CD14-positive monocyte (primary cell): ENCODE results near the gene PIP5K1C. TPM values are rescaled to one million over a fixed set of nuclear protein-coding genes. Genes with fewer than 3 reads are reported as not detected.

Experiments
- DNase-seq, 3 donors: peaks; one replicate each; pipeline ENCODE4 v3.0.0-alpha.2; 2011 to 2022
- H2AFZ ChIP-seq: 2 replicates; pipeline ENCODE4 v1.6.0; 2012; ENCODE audit warnings: mild to moderate bottlenecking, low read depth, low read length, inconsistent platforms; ENCODE audit not compliant: insufficient read depth, poor library complexity, severe bottlenecking
- H3K27ac ChIP-seq, 2 donors: 1 replicate in 1 of 2; 2 replicates in 1 of 2; pipeline ENCODE4 v1.5.1; 2012 to 2013; ENCODE audit warnings: low read length in 2 of 2, control low read depth in 1 of 2, inconsistent platforms in 1 of 2, low read depth in 1 of 2, mild to moderate bottlenecking in 1 of 2
- H3K27me3 ChIP-seq, 2 donors: one replicate each; pipeline versions ENCODE4 v1.6.0 to v1.6.1; 2011 to 2013; ENCODE audit warnings: low read length in 2 of 2; ENCODE audit not compliant: control insufficient read depth in 2 of 2, insufficient read depth in 2 of 2
- H3K36me3 ChIP-seq, 2 donors: replicated peaks in 1 of 2; 1 replicate in 1 of 2; 2 replicates in 1 of 2; pipeline versions ENCODE4 v1.5.1 to v1.6.1; 2012 to 2013; ENCODE audit warnings: low read length in 2 of 2, control low read depth in 1 of 2, inconsistent platforms in 1 of 2, mild to moderate bottlenecking in 1 of 2; ENCODE audit not compliant: insufficient read depth in 2 of 2, control insufficient read depth in 1 of 2
- H3K4me1 ChIP-seq, 2 donors: 1 replicate in 1 of 2; 2 replicates in 1 of 2; pipeline versions ENCODE4 v1.5.1 to v1.6.1; 2012 to 2013; ENCODE audit warnings: low read length in 2 of 2, control low read depth in 1 of 2, inconsistent platforms in 1 of 2, mild to moderate bottlenecking in 1 of 2, moderate library complexity in 1 of 2; ENCODE audit not compliant: insufficient read depth in 2 of 2, control insufficient read depth in 1 of 2
- H3K4me2 ChIP-seq: replicated peaks from 2 replicates; pipeline ENCODE3; 2012; ENCODE audit warnings: low read length, moderate library complexity, mild to moderate bottlenecking; ENCODE audit not compliant: poor library complexity, severe bottlenecking; ENCODE audit errors: extremely low read depth
- H3K4me3 ChIP-seq, 3 experiments: fragments of 200-600 bp in 1 of 3; sonication (generic) in 1 of 3; replicated peaks in 1 of 3; 1 replicate in 2 of 3; 2 replicates in 1 of 3; pipeline ENCODE4 v1.5.1; 2011 to 2013; ENCODE audit warnings: low read length in 3 of 3, mild to moderate bottlenecking in 3 of 3, control low read depth in 2 of 3, low read depth in 2 of 3, inconsistent platforms in 1 of 3, moderate library complexity in 1 of 3
- H3K79me2 ChIP-seq: 2 replicates; pipeline ENCODE4 v1.6.0; 2012; ENCODE audit warnings: mild to moderate bottlenecking, control low read depth, inconsistent platforms, low read length, moderate library complexity; ENCODE audit not compliant: insufficient read depth
- H3K9ac ChIP-seq: 2 replicates; pipeline ENCODE4 v1.6.0; 2017; ENCODE audit warnings: low read length, mild to moderate bottlenecking; ENCODE audit not compliant: insufficient read depth, poor library complexity, severe bottlenecking
- H3K9me3 ChIP-seq, 2 donors: replicated peaks in 1 of 2; 1 replicate in 1 of 2; 2 replicates in 1 of 2; pipeline versions ENCODE4 v1.5.1 to v1.6.1; 2012 to 2013; ENCODE audit warnings: low read length in 2 of 2, control low read depth in 1 of 2; ENCODE audit not compliant: control insufficient read depth in 1 of 2, insufficient read depth in 1 of 2
- H4K20me1 ChIP-seq: 2 replicates; pipeline ENCODE4 v1.6.0; 2012; ENCODE audit warnings: mild to moderate bottlenecking, low read length, control low read depth, moderate library complexity; ENCODE audit not compliant: insufficient read depth
- H3K27ac Mint-ChIP-seq, 7 donors: one replicate each; pipeline ENCODE4 v1.8.0; 2020; ENCODE audit warnings: mild to moderate bottlenecking in 7 of 7, mixed read lengths in 7 of 7, moderate library complexity in 6 of 7, inconsistent platforms in 2 of 7
- H3K27me3 Mint-ChIP-seq, 3 donors: one replicate each; pipeline ENCODE4 v1.8.0; 2021 to 2022; ENCODE audit warnings: low read depth in 3 of 3, mild to moderate bottlenecking in 3 of 3, mixed read lengths in 3 of 3, moderate library complexity in 3 of 3, inconsistent platforms in 1 of 3
- H3K36me3 Mint-ChIP-seq, 2 donors: one replicate each; pipeline ENCODE4 v1.8.0; 2020; ENCODE audit warnings: mixed read lengths in 2 of 2, inconsistent platforms in 1 of 2, mild to moderate bottlenecking in 1 of 2
- H3K4me1 Mint-ChIP-seq: one replicate; pipeline ENCODE4 v1.8.0; 2020; ENCODE audit warnings: mild to moderate bottlenecking, mixed read lengths
- H3K4me3 Mint-ChIP-seq, 2 donors: one replicate each; pipeline ENCODE4 v1.8.0; 2020; ENCODE audit warnings: mild to moderate bottlenecking in 2 of 2, mixed read lengths in 2 of 2, moderate library complexity in 1 of 2
- H3K9me3 Mint-ChIP-seq, 7 donors: one replicate each; pipeline ENCODE4 v1.8.0; 2020 to 2022; ENCODE audit warnings: mixed read lengths in 7 of 7, mild to moderate bottlenecking in 6 of 7, moderate library complexity in 6 of 7, inconsistent platforms in 2 of 7
- CTCF ChIP-seq: fragments of 200-600 bp; IDR thresholded peaks from one replicate; pipeline ENCODE4 v1.8.0; 2022; ENCODE audit warnings: antibody characterized with exemption, mild to moderate bottlenecking
- WGBS: methylation state at CpG from one replicate; pipeline ENCODE4 v1.1.5; 2013; ENCODE audit warnings: missing lambda C conversion rate; ENCODE audit not compliant: insufficient coverage; 5-methylcytosine and 5-hydroxymethylcytosine counted together
- intact Hi-C, 2 donors: fragments of 100-400 bp; cut with micrococcal nuclease; formaldehyde crosslinking; loops; one replicate each; pipeline versions ENCODE4 v1.15.0 to v1.15.1; 2023
- polyA plus RNA-seq, 3 donors: library from polyadenylated mRNA; depleted of rRNA in 1 of 3; unstranded in 2 of 3; stranded (reverse) in 1 of 3; fragments of 300-500 nt in 2 of 3; fragments of >200 nt in 1 of 3; fragmentation: Illumina TruSeq in 2 of 3; gene quantifications; 1 replicate in 2 of 3; 2 replicates in 1 of 3; pipeline ENCODE4 v1.2.3, GENCODE V29; 2012 to 2021

Gene PIP5K1C
- polyA plus RNA-seq, 3 donors: 6.5 to 19.5 (median 10.1) TPM

- no peaks in the 10 kb centered on the region for H3K27me3 Mint-ChIP-seq
- Histone ChIP-seq H3K27me3 (no peaks in the 10 kb centered on the region), H3K9ac (no peak overlapping the region), H4K20me1 (no peaks in the 10 kb centered on the region), H3K4me2 (no peak overlapping the region), H3K9me3 (no peaks in the 10 kb centered on the region), H3K36me3 (peaks cover 44 to 54% of the 10 kb centered on the region in 2 donors), H3K4me3 (no peak overlapping the region), H3K79me2 (no peaks in the 10 kb centered on the region), H3K4me1 (peaks cover 0 to 5% of the 10 kb centered on the region in 2 donors), H2AFZ (no peak overlapping the region), H3K27ac (no peak overlapping the region)
- H3K9me3 Mint-ChIP-seq: peaks cover 0 to 7% (median 2%) of the 10 kb centered on the region in 7 donors
- no peak overlapping the region for H3K27ac Mint-ChIP-seq
- H3K4me3 Mint-ChIP-seq: no peak overlapping the region
- intact Hi-C loops: loop anchor here in 1 of 2 donors (5.0 kb wide), 1 partner anchor 68 kb away; no protein-coding TSS in a partner anchor
- no peak for DNase-seq
- peaks cover 9% of the 10 kb centered on the region for H3K4me1 Mint-ChIP-seq
- H3K36me3 Mint-ChIP-seq: peaks cover 26 to 65% of the 10 kb centered on the region in 2 donors
- TF ChIP-seq CTCF: no peak
- 95% methylated on average over 26 of the region's 26 CpGs for WGBS
These were observed 84.6 kb downstream of the PIP5K1C start for GRCh38 chr19:3615524-3616135.

- Histone ChIP-seq H3K9ac (no peak overlapping the region), H2AFZ (no peak overlapping the region), H3K27ac (no peak overlapping the region), H3K27me3 (no peaks in the 10 kb centered on the region), H3K9me3 (no peaks in the 10 kb centered on the region), H3K4me3 (no peak overlapping the region), H3K4me1 (peaks cover 0 to 5% of the 10 kb centered on the region in 2 donors), H3K79me2 (no peaks in the 10 kb centered on the region), H4K20me1 (no peaks in the 10 kb centered on the region), H3K36me3 (peaks cover 38 to 48% of the 10 kb centered on the region in 2 donors), H3K4me2 (no peak overlapping the region)
- Mint-ChIP-seq H3K4me1 (peaks cover 9% of the 10 kb centered on the region), H3K4me3 (no peak overlapping the region), H3K27me3 (no peaks in the 10 kb centered on the region), H3K27ac (no peak overlapping the region), H3K9me3 (peaks cover 0 to 7% (median 2%) of the 10 kb centered on the region in 7 donors), H3K36me3 (peaks cover 28 to 62% of the 10 kb centered on the region in 2 donors)
- WGBS: 90% methylated on average over 12 of the region's 18 CpGs
- no peak for DNase-seq
- intact Hi-C loops: loop anchor here in 1 of 2 donors (5.0 kb wide), 1 partner anchor 68 kb away; no protein-coding TSS in a partner anchor
- no peak for TF ChIP-seq CTCF
These were observed 85.3 kb downstream of the PIP5K1C start for GRCh38 chr19:3614858-3615505.
